ENCODE results near the gene SYNE3. TPM values are rescaled to one million over a fixed set of nuclear protein-coding genes. Genes with fewer than 3 reads are reported as not detected.

Gene SYNE3, protein sequence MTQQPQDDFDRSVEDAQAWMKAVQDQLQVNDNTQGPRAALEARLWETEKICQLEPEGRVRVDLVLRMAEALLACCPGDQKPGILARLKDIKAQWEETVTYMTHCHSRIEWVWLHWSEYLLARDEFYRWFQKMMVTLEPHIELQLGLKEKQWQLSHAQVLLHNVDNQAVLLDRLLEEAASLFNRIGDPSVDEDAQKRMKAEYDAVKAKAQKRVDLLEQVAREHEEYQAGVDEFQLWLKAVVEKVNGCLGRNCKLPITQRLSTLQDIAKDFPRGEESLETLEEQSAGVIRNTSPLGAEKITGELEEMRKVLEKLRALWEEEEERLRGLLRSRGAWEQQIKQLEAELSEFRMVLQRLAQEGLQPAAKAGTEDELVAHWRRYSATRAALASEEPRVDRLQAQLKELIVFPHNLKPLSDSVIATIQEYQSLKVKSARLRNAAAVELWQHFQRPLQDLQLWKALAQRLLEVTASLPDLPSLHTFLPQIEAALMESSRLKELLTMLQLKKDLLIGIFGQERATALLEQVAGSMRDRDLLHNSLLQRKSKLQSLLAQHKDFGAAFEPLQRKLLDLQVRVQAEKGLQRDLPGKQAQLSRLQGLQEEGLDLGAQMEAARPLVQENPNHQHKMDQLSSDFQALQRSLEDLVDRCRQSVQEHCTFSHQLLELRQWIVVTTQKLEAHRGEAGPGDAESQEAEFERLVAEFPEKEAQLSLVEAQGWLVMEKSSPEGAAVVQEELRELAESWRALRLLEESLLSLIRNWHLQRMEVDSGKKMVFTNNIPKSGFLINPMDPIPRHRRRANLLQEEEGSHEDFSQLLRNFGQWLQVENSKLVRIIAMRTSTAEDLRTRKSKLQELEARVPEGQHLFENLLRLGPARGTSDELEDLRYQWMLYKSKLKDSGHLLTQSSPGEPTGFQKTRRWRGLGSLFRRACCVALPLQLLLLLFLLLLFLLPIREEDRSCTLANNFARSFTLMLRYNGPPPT
- total RNA-seq: 3.0 and 4.6 TPM in 2 replicates

GRCh38 chr14:95516554-95517181, at the start of gene SYNE3:
Gene SYNE3 (minus strand): TSS chr14:95516650. CDS start chr14:95475821, 40,829 bp downstream.

GRCh38 chr14:95534299-95535225, 18.1 kb upstream of the SYNE3 start, which contains the start of gene GLRX5:
Gene GLRX5 (plus strand): TSS chr14:95535050. CDS start chr14:95535090, 40 bp downstream.

Other genes with a start within 250 kb of the SYNE3 start
- 6.4 and 7.2 TPM in 2 replicates for gene CLMN, start 196.7 kb downstream of the SYNE3 start, total RNA-seq
- 46.3 and 58.8 TPM in 2 replicates for gene GLRX5, start 18.4 kb upstream of the SYNE3 start, total RNA-seq
- not detected in 2 replicates for gene TCL1B, start 169.8 kb upstream of the SYNE3 start, total RNA-seq
- not detected in 2 replicates for gene TCL1A, start 197.5 kb upstream of the SYNE3 start, total RNA-seq

Data from tracheal epithelial cell (primary cell).